T-helper 9 cell (primary cell): Measurements from ENCODE around the gene PPP4C.

Experiments
- DNase-seq: peaks from one replicate; pipeline ENCODE4 v3.0.0-alpha.2; 2020

The PPP4C gene

DNA sequence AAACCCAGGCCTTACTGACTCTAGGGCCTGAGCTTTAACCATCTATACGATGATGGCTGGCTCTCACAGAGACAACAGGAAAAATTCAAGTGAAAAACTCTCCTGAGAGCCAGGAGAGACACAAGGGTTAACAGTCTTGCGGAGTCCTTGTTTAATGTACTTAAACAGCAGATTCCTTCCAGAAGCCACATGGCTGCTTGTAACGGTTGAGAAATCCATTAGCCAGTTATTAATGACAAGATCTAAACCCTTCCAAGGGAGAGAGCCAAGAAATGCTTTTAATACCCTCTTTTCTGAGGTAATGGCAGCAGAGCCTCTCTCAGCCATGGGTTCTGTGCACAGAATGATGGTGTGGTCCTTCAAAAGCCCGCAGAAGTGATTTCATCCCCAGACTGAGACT lies 15.4 kb upstream of the PPP4C start:
- no peak for DNase-seq

DNA sequence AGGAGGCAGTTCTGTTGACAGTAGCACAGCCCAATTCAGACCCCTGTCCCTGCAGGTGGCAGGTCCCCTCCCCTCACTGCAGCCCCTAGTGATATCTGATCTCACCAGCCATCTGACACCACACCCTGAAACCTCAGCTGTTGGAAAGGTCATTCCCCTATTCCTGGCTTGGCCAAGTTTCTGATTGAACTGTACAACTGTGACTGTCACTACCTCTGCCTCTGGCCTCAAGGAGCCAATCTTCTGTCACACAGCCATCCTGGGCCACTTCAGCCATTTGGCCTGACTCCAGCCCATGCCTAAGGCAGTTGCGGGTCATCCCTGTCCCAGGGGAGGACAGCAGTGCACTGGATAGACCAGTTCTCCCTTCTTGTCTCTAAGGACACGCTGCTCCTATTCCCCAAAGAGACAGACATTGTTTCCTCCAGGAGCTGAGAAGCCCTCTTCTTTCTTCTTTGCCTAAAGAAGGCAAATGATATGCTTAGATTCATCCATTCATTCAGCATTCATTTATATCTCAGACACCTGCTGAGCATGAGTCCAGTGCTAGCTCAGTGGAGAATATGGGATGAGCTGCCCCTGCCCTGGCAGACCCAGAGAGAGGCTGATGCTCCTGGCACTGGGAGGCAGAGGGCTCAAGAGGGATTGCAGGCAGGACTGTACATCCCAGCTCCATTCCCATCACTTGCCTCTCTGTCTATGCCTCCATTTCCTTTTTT lies 14.8 kb upstream of the PPP4C start:
- DNase-seq: no peak

DNA sequence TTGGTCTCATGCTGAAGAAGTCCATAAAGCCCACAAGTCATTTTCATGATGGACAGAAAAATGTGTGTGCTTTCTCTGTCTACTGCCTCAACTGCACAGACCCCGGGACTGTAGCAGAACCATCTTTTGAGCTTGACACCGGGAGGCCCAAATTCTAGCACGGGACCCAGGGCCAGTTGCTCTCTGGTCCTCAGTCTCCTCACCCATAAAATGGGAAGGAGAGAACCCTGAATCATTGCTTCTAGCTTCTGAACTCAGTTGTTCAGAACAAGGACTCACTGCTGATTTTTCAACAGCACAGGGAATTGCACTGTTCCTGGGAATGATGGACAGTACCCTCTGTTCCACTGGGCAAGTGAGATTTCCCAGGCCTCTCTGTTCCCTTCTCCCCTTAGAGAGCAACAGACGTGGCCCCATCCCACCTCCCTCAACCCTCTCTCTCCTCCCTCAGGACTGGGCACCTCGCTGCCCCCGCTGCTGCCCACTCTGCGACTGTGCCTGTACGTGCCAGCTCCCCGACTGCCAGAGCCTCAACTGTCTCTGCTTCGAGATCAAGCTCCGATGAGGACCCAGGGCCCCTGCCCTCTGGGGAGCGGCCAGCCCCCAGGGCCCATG lies 12.4 kb upstream of the PPP4C start:
- DNase-seq: no peak

DNA sequence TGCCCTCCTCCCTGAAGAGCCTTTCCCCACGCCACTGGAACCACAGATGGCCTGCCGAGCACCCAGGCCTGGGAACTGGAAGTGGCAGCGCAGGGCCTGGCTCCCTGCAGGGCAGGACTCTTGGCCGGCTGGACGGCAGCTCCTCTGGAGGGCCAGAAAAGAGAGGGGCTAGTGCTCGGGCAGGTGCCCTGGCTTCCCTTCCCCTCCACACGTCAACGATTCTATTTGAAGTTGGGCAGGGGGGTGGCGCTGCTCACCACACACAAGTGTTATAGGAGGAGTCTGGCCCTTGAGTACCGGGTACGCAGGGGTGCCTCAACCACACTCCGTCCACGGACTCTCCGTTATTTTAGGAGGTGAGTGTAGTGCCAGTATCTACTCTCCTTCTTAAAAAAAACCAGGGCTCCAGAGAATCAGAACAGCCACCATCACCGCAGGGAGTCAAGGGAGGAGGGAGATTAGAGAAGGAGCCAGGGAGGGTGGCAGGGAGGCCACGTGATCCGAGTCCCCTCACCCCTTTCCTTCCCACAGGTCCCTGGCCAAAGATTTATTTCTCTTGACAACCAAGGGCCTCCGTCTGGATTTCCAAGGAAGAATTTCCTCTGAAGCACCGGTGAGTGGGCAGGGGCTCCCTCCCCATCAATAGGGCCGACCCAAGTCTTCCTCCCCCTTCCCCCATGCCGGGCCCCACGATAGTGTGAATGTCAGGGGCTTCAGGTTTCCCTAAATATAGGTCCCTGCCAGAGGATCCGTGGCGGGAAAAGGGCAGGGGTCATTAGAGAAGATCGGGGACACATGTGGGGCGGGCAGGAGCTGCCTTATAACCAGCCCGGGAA lies 11.7 kb upstream of the PPP4C start:
- DNase-seq: peak; percentile 44

DNA sequence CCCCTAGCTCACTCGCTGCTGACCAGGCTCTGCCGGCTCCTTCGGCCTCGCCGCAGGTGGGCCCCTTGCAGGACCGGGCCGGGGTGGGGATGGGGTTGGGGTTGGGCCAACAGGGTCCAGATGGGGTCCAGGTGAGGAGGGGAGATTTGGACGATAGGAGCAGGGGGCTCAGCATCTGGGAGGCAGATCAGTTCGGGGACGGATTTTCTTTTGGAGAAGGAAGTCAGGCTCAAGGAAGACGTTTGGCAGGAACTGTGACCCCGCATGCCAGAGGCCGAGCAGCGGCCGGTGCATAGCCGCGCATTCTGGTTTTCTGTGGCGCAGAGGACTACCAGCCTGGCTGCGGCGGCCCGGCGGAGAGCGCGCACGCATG lies 11.1 kb upstream of the PPP4C start:
- no peak for DNase-seq

DNA sequence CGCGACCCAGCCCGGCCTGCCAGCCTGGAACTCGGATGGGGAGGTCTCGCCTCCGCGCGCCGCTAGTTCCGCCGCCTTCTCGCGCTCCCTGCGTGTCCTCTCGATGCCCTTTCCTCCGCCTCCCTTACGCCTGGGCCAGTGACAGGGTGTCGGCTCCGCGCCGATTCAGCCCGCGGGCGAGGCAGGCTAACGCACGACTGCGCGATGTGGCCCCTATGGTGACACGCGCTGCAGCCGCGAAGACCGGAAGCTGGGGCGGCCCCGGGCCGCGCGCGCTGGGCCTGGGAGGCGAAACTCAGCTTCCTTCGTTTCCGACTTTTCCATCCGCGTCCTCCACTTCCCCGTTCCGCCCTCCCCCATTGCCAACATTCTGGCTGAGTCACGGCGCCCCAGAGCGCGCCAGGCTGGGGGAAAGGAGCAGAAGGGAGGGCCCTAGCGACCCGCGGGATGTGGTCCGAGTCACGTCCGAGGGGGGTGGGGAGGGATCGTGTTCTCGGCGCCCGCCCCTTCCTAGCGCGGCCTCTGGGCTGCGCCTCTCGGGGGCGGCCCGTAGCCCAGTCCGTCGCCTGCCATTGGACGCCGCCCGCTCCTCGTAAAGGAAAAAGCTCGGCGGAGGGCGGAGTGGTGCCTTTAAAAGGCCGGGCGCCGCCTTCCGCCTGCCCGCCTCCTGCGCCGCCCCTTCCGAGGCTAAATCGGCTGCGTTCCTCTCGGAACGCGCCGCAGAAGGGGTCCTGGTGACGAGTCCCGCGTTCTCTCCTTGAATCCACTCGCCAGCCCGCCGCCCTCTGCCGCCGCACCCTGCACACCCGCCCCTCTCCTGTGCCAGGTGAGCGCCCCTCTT lies 10.5 kb upstream of the PPP4C start, which contains the start of gene ALDOA:
Gene ALDOA (plus strand): TSS at position 659 of the 841 bp plus-strand sequence. CDS start 1,138 bp downstream, outside the sequence.
- DNase-seq: peak; percentile 88

DNA sequence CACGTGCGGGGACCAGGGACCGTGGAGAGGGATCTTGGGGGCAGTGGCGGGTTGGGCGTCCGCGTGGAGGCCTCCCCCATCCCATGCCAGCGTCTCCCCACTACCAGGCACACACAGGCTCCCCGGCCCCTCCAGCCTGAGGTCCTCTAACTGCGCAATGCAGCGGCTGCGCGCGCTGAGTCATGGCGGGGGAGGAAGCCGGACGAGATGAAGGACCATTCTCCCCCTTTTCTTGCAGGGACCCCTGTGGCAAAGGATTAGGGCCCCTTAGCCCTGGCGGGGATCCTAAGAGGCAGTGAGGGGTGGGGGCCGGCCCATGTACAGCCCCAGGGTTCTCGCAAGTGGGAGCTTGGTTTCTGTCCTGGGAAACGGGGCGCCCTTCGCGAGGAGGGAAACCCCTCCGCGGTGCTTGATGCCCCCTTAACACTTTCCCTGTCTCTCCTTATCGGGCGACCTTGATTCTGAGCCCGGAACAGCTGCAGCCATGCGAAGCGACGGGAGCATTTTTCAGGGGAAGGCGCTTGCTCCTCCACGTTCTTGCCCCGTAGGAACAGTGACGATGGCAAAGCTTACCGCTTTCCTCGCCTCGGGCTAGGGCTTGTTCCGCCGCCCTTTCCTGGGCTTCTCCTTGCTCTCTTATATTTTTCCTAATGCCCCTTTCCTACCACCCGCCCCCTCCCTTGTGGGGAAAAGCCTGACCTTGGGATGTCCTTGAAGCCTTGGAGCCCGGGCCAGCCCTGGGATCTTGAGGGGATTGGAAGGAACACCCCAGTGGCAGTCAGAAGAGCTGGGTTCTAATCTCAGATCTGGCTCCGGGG lies 9.6 kb upstream of the PPP4C start:
- DNase-seq: no peak

DNA sequence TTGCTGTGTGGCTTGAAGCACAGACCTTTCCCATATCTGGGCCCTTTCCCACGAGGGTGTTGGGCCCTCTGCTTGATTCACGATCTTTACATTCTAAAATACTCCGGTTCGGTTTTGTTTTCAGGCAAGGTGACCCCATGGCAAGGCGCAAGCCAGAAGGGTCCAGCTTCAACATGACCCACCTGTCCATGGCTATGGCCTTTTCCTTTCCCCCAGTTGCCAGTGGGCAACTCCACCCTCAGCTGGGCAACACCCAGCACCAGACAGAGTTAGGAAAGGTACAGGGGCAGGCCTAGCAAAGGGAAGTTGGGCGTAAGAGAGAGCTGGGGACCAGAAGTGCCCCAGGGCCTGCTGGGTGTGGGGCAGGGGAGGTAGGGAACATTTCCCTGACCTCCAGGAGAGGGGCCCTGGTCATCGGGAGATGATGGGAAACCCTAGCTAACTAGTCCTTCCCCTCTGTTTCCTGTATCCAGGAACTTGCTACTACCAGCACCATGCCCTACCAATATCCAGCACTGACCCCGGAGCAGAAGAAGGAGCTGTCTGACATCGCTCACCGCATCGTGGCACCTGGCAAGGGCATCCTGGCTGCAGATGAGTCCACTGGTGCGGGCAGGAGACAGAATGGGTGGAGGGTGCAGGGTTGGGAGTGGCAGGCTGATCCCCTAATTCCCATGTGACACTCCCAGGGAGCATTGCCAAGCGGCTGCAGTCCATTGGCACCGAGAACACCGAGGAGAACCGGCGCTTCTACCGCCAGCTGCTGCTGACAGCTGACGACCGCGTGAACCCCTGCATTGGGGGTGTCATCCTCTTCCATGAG lies 8.8 kb upstream of the PPP4C start:
- DNase-seq: no peak

DNA sequence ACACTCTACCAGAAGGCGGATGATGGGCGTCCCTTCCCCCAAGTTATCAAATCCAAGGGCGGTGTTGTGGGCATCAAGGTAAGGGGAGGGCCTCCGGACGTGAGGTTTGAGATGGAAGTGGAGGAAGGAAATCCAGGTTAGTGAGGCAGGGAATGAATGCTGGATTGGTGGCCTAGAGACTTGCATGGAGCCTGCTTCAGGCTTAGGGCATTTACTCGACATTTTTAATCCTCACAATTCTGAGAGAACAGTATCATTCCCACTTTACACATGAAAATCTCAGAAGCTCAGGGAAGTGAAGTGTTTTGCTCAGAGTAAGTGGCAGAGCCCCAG lies 8.2 kb upstream of the PPP4C start:
- no peak for DNase-seq

DNA sequence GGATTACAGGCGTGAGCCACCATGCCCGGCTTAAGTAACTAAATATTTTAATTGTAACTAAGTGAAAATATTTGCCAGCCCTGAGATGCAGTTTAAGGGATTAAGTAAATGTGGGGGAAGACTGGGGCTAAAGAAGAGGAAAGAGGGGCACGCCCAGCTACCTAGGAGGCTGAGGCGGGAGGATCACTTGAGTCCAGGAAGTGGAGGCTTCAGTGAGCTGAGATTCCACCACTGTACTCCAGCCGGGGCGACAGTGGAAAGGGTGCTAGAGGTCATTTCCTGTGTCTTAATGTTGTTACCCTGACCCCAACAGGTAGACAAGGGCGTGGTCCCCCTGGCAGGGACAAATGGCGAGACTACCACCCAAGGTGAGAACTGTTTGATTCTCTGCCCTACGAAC lies 7.5 kb upstream of the PPP4C start:
- DNase-seq: no peak

DNA sequence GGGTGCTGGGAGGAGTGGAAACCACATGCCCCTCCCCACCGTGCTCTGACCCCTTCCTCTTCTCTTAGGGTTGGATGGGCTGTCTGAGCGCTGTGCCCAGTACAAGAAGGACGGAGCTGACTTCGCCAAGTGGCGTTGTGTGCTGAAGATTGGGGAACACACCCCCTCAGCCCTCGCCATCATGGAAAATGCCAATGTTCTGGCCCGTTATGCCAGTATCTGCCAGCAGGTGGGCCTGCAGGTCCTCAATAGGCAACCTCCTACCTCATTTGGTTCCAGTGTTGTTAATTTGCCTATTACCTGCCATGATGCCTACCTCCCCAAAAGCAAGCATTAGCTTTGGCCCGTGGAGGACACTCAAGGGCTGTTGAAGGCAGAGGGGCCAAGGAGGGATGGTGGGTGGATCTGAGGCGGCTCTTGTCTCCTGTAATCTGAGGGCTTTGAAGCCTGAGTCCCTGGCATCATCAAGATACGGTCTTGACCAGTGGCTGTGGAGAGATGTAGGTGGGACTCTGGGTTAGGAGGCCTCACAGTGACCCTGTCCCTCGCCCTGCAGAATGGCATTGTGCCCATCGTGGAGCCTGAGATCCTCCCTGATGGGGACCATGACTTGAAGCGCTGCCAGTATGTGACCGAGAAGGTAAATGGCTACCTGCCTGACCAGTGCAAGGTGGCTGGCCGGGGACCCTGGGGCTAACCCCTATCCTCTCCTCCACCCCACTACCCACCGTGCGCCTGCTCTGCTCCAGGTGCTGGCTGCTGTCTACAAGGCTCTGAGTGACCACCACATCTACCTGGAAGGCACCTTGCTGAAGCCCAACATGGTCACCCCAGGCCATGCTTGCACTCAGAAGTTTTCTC lies 6.8 kb upstream of the PPP4C start:
- peak; percentile 44 for DNase-seq

DNA sequence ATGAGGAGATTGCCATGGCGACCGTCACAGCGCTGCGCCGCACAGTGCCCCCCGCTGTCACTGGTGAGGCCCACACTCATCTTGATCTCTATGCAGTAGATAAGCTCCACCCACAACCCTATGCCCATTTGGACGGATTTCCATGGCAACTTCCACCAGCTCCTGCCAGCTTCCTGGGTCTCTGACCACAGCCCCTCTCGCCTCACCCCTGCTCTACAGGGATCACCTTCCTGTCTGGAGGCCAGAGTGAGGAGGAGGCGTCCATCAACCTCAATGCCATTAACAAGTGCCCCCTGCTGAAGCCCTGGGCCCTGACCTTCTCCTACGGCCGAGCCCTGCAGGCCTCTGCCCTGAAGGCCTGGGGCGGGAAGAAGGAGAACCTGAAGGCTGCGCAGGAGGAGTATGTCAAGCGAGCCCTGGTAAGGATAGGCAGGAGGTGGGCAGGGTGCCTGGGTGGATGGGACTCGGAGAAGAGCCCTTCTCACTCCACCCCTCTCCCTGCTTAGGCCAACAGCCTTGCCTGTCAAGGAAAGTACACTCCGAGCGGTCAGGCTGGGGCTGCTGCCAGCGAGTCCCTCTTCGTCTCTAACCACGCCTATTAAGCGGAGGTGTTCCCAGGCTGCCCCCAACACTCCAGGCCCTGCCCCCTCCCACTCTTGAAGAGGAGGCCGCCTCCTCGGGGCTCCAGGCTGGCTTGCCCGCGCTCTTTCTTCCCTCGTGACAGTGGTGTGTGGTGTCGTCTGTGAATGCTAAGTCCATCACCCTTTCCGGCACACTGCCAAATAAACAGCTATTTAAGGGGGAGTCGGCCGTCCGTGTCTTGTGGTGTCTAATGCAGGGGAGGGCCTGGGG lies 6.0 kb upstream of the PPP4C start:
- DNase-seq: no peak

DNA sequence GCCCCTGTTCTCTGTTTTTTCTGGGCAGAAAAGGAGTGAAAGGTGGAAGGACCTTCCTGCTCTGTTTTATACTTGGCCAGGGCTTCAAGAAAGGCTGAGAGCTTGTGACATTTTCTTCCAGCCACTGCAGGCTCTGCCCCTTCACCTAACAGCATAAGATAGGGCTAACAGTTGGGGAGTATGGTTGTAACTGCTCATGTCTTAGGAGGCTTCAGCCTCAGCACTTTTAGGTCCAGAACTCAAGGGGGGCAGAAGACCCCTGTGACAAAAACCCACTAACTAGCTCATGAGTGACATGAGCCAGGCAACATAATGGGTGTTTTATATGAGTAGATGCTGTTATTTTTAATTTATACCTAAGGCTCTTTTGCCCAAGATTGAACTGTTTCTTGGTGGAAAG lies 5.3 kb upstream of the PPP4C start:
- no peak for DNase-seq

DNA sequence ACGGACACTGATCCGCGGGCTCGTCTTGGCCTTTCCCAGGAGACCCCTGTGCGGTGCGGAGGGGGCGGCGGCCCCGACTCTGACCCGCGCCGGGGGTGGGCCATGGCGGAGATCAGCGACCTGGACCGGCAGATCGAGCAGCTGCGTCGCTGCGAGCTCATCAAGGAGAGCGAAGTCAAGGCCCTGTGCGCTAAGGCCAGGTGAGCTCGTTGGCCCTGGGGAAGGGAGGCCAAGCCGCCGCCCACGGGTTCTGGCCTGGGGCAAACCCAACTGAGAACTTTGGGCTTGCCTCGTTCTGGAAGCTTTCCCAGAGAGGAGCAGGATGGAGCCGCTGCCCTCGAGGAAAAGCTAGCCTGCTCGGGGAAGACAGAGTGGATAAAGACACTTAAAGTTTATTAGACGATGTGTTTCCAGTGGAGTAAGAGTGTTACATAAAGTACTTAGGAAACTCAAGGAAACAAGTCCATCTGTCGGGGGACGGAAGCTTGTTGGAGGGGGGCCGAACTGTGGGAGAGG lies 540 bp downstream of the PPP4C start:
- no peak for DNase-seq

DNA sequence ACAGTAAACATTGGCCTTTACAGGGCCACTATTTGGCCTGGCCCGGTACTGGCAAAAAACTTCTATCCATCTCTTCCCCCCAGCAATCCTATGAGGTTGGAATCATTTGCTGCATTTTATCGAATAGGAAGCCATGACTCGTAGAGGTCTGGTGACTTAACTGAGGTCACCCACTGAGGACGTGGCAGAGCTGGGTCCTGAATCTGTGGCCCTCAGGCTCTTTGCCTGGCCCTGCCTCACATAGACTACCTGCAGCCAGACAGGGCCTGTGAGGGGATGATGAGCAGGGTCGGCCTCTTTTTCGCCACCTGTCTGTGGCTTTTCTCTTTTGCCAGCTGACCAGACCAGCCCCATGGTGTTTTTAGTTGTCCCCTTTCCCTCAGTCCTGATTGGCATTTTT lies 1.9 kb downstream of the PPP4C start:
- no peak for DNase-seq

DNA sequence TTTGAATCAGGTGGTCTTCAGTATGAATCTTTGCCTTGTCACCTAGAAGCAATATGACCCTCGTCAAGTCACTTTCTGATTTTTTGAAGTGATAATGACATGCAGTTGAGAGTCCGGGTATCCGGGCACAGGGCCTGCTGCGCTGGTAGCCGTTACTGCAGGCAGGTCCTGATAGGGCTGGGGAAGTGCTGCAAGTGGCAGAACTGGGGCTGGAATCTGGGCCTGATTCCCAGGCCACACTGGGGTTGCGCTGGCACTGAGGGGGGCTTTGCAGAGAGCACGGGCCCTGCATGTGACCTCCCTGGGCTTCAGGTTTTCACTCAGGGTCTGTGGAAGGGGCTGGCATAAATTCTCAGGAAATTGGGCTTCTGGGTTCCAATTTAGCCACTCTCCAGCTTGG lies 3.0 kb downstream of the PPP4C start:
- DNase-seq: no peak

DNA sequence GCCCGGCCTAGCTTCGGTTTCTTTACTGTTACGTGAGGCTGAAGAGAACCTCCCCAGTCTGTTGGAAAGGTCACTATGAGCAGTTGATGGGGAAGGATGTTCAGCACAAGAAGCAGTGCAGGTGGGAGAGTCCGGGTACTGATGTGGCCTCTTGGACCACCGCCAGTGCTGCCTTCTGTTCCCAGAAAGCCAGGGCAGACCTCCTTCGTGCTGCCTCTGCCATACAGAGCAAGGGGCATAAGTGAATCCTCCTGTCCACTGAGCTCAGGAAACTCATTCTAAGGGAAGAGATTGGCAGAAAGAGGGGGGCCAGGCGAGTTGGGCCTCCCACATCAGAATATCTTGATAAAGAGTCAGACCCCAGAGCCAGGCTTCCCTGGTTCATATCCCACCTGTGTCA lies 3.7 kb downstream of the PPP4C start:
- DNase-seq: no peak

DNA sequence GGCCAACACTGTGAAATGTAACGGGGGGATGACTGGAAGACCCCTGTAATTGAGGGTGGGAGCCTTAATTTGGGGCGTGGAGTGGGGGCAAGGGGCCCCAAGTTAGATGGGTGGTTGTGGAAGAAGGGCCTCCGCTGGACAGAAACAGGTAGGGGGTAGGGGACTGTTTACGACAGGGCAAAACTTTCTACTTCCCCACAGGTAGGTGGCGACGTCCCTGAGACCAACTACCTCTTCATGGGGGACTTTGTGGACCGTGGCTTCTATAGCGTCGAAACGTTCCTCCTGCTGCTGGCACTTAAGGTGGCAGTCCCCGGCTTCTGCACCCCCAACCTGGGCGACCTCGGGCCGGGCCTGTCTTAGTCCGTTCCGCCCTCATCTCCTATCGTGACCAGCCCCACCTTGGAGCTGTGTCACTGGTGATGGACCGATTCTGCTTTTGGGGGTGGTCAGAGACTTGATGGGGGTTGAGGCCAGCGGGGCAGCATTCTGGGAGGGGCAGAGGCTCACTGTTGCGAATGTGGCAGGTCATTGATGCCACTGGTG lies 6.8 kb downstream of the PPP4C start:
- no peak for DNase-seq
